H9 (cell line): ENCODE measurements around the gene AEN. TPM values are rescaled to one million over a fixed set of nuclear protein-coding genes. Genes with fewer than 3 reads are reported as not detected.

Experiments used
- DNase-seq: peaks from one replicate; pipeline ENCODE4 v3.0.0-alpha.2; 2017
- H2AFZ ChIP-seq: one replicate; pipeline ENCODE4 v1.6.1; 2013; ENCODE audit warnings: mild to moderate bottlenecking, low read length, control low read depth, moderate library complexity
- H2AK5ac ChIP-seq: 2 replicates; pipeline ENCODE4 v1.6.1; 2013; ENCODE audit warnings: low read length, control low read depth, mixed read lengths; ENCODE audit not compliant: insufficient read length
- H2BK120ac ChIP-seq: one replicate; pipeline ENCODE4 v1.6.1; 2013; ENCODE audit warnings: low read depth, mild to moderate bottlenecking, low read length, control low read depth, inconsistent platforms; ENCODE audit not compliant: poor library complexity, severe bottlenecking
- H2BK12ac ChIP-seq: 2 replicates; pipeline ENCODE4 v1.6.1; 2013; ENCODE audit warnings: low read length, control low read depth, mixed read lengths, low read depth; ENCODE audit not compliant: insufficient read length
- H2BK15ac ChIP-seq: 2 replicates; pipeline ENCODE4 v1.6.1; 2013; ENCODE audit warnings: low read depth, low read length, control low read depth
- H2BK20ac ChIP-seq: one replicate; pipeline ENCODE4 v1.6.1; 2013; ENCODE audit warnings: low read depth, mild to moderate bottlenecking, low read length, control low read depth, inconsistent platforms; ENCODE audit not compliant: poor library complexity, severe bottlenecking
- H2BK5ac ChIP-seq: 2 replicates; pipeline ENCODE4 v1.6.1; 2013; ENCODE audit warnings: low read length, control low read depth, mixed read lengths; ENCODE audit not compliant: insufficient read length
- H3K14ac ChIP-seq: 2 replicates; pipeline ENCODE4 v1.6.1; 2013; ENCODE audit warnings: low read length, control low read depth; ENCODE audit not compliant: insufficient read depth
- H3K18ac ChIP-seq: 2 replicates; pipeline ENCODE4 v1.6.1; 2013; ENCODE audit warnings: low read depth, mild to moderate bottlenecking, mixed read lengths, low read length, control low read depth; ENCODE audit not compliant: insufficient read length
- H3K23ac ChIP-seq: 2 replicates; pipeline ENCODE4 v1.6.1; 2013; ENCODE audit warnings: low read length, control low read depth, mixed read lengths, low read depth; ENCODE audit not compliant: insufficient read length
- H3K23me2 ChIP-seq: 2 replicates; pipeline ENCODE4 v1.6.1; 2013; ENCODE audit warnings: low read depth, mild to moderate bottlenecking, mixed read lengths, low read length, control low read depth; ENCODE audit not compliant: insufficient read length, poor library complexity, severe bottlenecking
- H3K27ac ChIP-seq: 2 replicates; pipeline ENCODE4 v1.5.1; 2013; ENCODE audit warnings: low read length, control low read depth, mixed read lengths, low read depth; ENCODE audit not compliant: insufficient read length
- H3K27me3 ChIP-seq: 2 replicates; pipeline ENCODE4 v1.6.1; 2013; ENCODE audit warnings: low read length, control low read depth, inconsistent platforms; ENCODE audit not compliant: insufficient read depth
- H3K4ac ChIP-seq: 2 replicates; pipeline ENCODE4 v1.6.1; 2013; ENCODE audit warnings: low read depth, mild to moderate bottlenecking, control low read depth, inconsistent platforms, low read length, moderate library complexity
- H3K4me1 ChIP-seq: 2 replicates; pipeline ENCODE4 v1.6.1; 2013; ENCODE audit warnings: low read length, control low read depth, inconsistent platforms; ENCODE audit not compliant: insufficient read depth
- H3K4me2 ChIP-seq: 2 replicates; pipeline ENCODE4 v1.6.1; 2013; ENCODE audit warnings: low read length, control low read depth, mixed read lengths; ENCODE audit not compliant: insufficient read length, insufficient read depth
- H3K56ac ChIP-seq: 2 replicates; pipeline ENCODE4 v1.6.1; 2013; ENCODE audit warnings: low read depth, mild to moderate bottlenecking, mixed read lengths, low read length, control low read depth; ENCODE audit not compliant: insufficient read length
- H3K79me1 ChIP-seq: 2 replicates; pipeline ENCODE4 v1.6.1; 2013; ENCODE audit warnings: low read depth, mild to moderate bottlenecking, moderate library complexity, low read length, control low read depth, inconsistent platforms; ENCODE audit not compliant: insufficient read depth, poor library complexity, severe bottlenecking
- H3K79me2 ChIP-seq: 2 replicates; pipeline ENCODE4 v1.6.1; 2013; ENCODE audit warnings: low read length, control low read depth, inconsistent platforms; ENCODE audit not compliant: insufficient read depth
- H3K9ac ChIP-seq: 2 replicates; pipeline ENCODE4 v1.6.1; 2013; ENCODE audit warnings: low read length, control low read depth, mixed read lengths; ENCODE audit not compliant: insufficient read length; ENCODE audit errors: extremely low read depth
- H3K9me3 ChIP-seq: one replicate; pipeline ENCODE4 v1.6.1; 2013; ENCODE audit warnings: low read depth, low read length, inconsistent platforms; ENCODE audit not compliant: control insufficient read depth
- H3T11ph ChIP-seq: one replicate; pipeline ENCODE4 v1.6.1; 2013; ENCODE audit warnings: mild to moderate bottlenecking, low read length, control low read depth, inconsistent platforms
- H4K20me1 ChIP-seq: one replicate; pipeline ENCODE4 v1.6.1; 2013; ENCODE audit not compliant: control insufficient read depth, insufficient read length, insufficient read depth
- H4K5ac ChIP-seq: 2 replicates; pipeline ENCODE4 v1.6.1; 2013; ENCODE audit warnings: low read depth, mild to moderate bottlenecking, mixed read lengths, low read length, control low read depth; ENCODE audit not compliant: insufficient read length
- H4K8ac ChIP-seq: replicated peaks from 2 replicates; pipeline ENCODE4 v1.6.1; 2013; ENCODE audit warnings: low read length, control low read depth, mixed read lengths, low read depth; ENCODE audit not compliant: insufficient read length
- H4K91ac ChIP-seq: 2 replicates; pipeline ENCODE4 v1.6.1; 2013; ENCODE audit warnings: low read depth, mild to moderate bottlenecking, moderate library complexity, mixed read lengths, low read length, control low read depth; ENCODE audit not compliant: insufficient read length
- H3K27ac Mint-ChIP-seq, 3 experiments: 2 replicates in 2 of 3; 3 replicates in 1 of 3; pipeline ENCODE4 v1.8.0; 2020 to 2021; ENCODE audit warnings: mixed read lengths in 3 of 3, mild to moderate bottlenecking in 1 of 3, moderate library complexity in 1 of 3
- H3K27me3 Mint-ChIP-seq: 2 replicates; pipeline ENCODE4 v1.8.0; 2021; ENCODE audit warnings: low read depth, mild to moderate bottlenecking, moderate library complexity, mixed read lengths
- H3K36me3 Mint-ChIP-seq, 3 experiments: 2 replicates in 2 of 3; 3 replicates in 1 of 3; pipeline ENCODE4 v1.8.0; 2020 to 2021; ENCODE audit warnings: low read depth in 3 of 3, mixed read lengths in 3 of 3; ENCODE audit not compliant: insufficient read depth in 1 of 3
- H3K4me1 Mint-ChIP-seq, 2 experiments: 2 replicates each; pipeline ENCODE4 v1.8.0; 2020; ENCODE audit warnings: mixed read lengths in 2 of 2
- H3K4me3 Mint-ChIP-seq, 2 experiments: 2 replicates in 1 of 2; 3 replicates in 1 of 2; pipeline ENCODE4 v1.8.0; 2020 to 2021; ENCODE audit warnings: mild to moderate bottlenecking in 2 of 2, mixed read lengths in 2 of 2, moderate library complexity in 1 of 2
- H3K9me3 Mint-ChIP-seq, 2 experiments: 2 replicates in 1 of 2; 3 replicates in 1 of 2; pipeline ENCODE4 v1.8.0; 2020; ENCODE audit warnings: mild to moderate bottlenecking in 2 of 2, mixed read lengths in 2 of 2, moderate library complexity in 1 of 2
- CTCF ChIP-seq: fragments of 200-600 bp; sonication (generic); conservative IDR thresholded peaks from 3 replicates; pipeline ENCODE4 v1.8.0; 2021; ENCODE audit warnings: antibody characterized with exemption, mild to moderate bottlenecking
- WGBS: extraction: QIAGEN DNeasy Blood & Tissue Kit; methylation state at CpG from one replicate; pipeline ENCODE4 v1.1.7; 2013; ENCODE audit warnings: missing lambda C conversion rate, low lambda C conversion rate, mixed read lengths; ENCODE audit not compliant: insufficient read length; ENCODE audit errors: extremely low coverage; 5-methylcytosine and 5-hydroxymethylcytosine counted together
- total RNA-seq: library from RNA; stranded (reverse); gene quantifications from 2 replicates; pipeline ENCODE4 v1.2.1, GENCODE V29; 2021

Gene AEN
- total RNA-seq, 1 experiment from 2014 or later: 132 TPM

DNA sequence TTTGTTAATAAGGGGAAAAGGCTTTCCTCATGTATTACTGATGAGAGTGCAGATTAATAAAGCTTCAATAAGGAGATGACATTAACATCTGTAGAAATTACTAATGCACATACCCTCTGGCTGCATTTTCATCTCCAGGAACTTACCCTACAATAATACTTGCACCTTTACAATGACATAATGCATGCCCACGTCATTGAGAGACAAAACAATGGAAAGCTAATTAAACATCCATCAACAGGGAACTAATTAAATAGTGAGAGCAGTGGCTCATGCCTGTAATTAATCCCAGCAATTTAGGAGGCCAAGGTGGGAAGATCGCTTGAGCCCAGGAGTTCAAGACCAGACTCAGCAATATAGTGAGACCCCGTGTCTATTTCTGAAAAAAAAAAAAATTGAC is 41.8 kb upstream of the AEN start:
- H3K79me2 ChIP-seq: no peaks in the 10 kb centered on the region
- H3K27ac ChIP-seq: no peak overlapping the region
- H3K27me3 ChIP-seq: no peaks in the 10 kb centered on the region
- no peaks in the 10 kb centered on the region; a peak in 1 of 5 replicates for H3K9me3 Mint-ChIP-seq
- H4K91ac ChIP-seq: no peak overlapping the region
- H3K36me3 Mint-ChIP-seq: no peaks in the 10 kb centered on the region
- no peak for DNase-seq
- H3T11ph ChIP-seq: no peak overlapping the region
- no peak overlapping the region for H2BK15ac ChIP-seq
- H2BK20ac ChIP-seq: no peak overlapping the region
- no peak overlapping the region for H2BK12ac ChIP-seq
- no peaks in the 10 kb centered on the region for H3K9me3 ChIP-seq
- no peak overlapping the region for H2AFZ ChIP-seq
- no peaks in the 10 kb centered on the region for H4K20me1 ChIP-seq
- H4K8ac ChIP-seq: no peak overlapping the region
- no peak overlapping the region for H2BK5ac ChIP-seq
- H3K4me3 Mint-ChIP-seq: no peak overlapping the region
- no CpG with 5 or more reads among the region's 3 CpGs for whole genome bisulfite sequencing
- H3K23ac ChIP-seq: no peak overlapping the region
- H3K9ac ChIP-seq: no peak overlapping the region
- no peak overlapping the region for H3K18ac ChIP-seq
- H3K79me1 ChIP-seq: no peaks in the 10 kb centered on the region
- no peak for TF ChIP-seq CTCF
- H3K56ac ChIP-seq: no peak overlapping the region
- no peak overlapping the region for H3K27ac Mint-ChIP-seq
- H3K4ac ChIP-seq: no peak overlapping the region
- no peak overlapping the region for H4K5ac ChIP-seq
- H3K27me3 Mint-ChIP-seq: peaks cover 6% of the 10 kb centered on the region
- H3K4me1 ChIP-seq: no peaks in the 10 kb centered on the region
- peaks cover 5 to 6% of the 10 kb centered on the region in 2 experiments for H3K4me1 Mint-ChIP-seq
- no peaks in the 10 kb centered on the region for H3K23me2 ChIP-seq
- no peak overlapping the region for H2BK120ac ChIP-seq
- H3K14ac ChIP-seq: no peak overlapping the region
- H2AK5ac ChIP-seq: no peak overlapping the region
- no peak overlapping the region for H3K4me2 ChIP-seq
